Measurements from ENCODE around the gene LILRB3. TPM values are rescaled to one million over a fixed set of nuclear protein-coding genes. Genes with fewer than 3 reads are reported as not detected.

The LILRB3 gene
- total RNA-seq, 3 donors from 2014 or later, result 1.6 to 28.3 (median 11.5) TPM

- TF ChIP-seq CTCF (IDR thresholded peaks at IDR 0.05) (peak; percentile 57 to 71 (median 66)), POLR2AphosphoS5 (IDR thresholded peaks at IDR 0.05) (no peak)
- Histone ChIP-seq H3K27ac (no peak overlapping the region), H3K4me1 (no peaks in the 10 kb centered on the region), H3K4me3 (no peak overlapping the region), H3K27me3 (no peaks in the 10 kb centered on the region), H3K9me3 (no peaks in the 10 kb centered on the region), H3K36me3 (no peaks in the 10 kb centered on the region)
- DNase-seq (ENCODE audit: low spot score in 2 of 2), result peak; percentile 78 to 93
- intact Hi-C loops (cut with DNase I; ENCODE audit: low total_unique reads), result no loop called here
Measured at GRCh38 chr19:54168174-54168917, 54.5 kb downstream of the LILRB3 start.

Other genes starting within 250 kb of the LILRB3 start
- gene CACNG6, start 231.4 kb downstream of the LILRB3 start, total RNA-seq, result not detected
- not detected for gene VSTM1, start 159.1 kb downstream of the LILRB3 start, total RNA-seq
- gene TARM1, start 141.6 kb downstream of the LILRB3 start, total RNA-seq, result not detected
- gene OSCAR, start 122.2 kb downstream of the LILRB3 start, total RNA-seq, result 1 to 10 TPM in 2 of 3 donors, under 1 TPM in 1; 0.66 to 2.4 (median 2.2) TPM
- gene NDUFA3, start 120.2 kb downstream of the LILRB3 start, total RNA-seq, result 10 to 100 TPM; 17.3 to 20.6 (median 20.5) TPM
- gene TFPT, start 107.3 kb downstream of the LILRB3 start, total RNA-seq, result 10 to 100 TPM; 11.9 to 16.7 (median 16.2) TPM
- 10 to 100 TPM; 45.5 to 59.6 (median 52.5) TPM for gene PRPF31, start 107.3 kb downstream of the LILRB3 start, total RNA-seq
- gene CNOT3, start 85.2 kb downstream of the LILRB3 start, total RNA-seq, result 10 to 100 TPM; 14.6 to 23.4 (median 22.9) TPM
- gene LENG1, start 63.3 kb downstream of the LILRB3 start, total RNA-seq, result 1 to 10 TPM; 6.4 to 8.5 (median 8.0) TPM
- 10 to 100 TPM in 2 of 3 donors, under 1 TPM in 1; 0.48 to 41.6 (median 38.0) TPM for gene TMC4, start 49.8 kb downstream of the LILRB3 start, total RNA-seq
- gene MBOAT7, start 33.4 kb downstream of the LILRB3 start, total RNA-seq, result 10 to 100 TPM; 16.5 to 37.3 (median 24.6) TPM
- gene TSEN34, start 31.7 kb downstream of the LILRB3 start, total RNA-seq, result 10 to 100 TPM; 59.5 to 80.3 (median 74.4) TPM
- 1,000 to 10,000 TPM; 2,169 to 2,630 (median 2,424) TPM for gene RPS9, start 22.1 kb downstream of the LILRB3 start, total RNA-seq
- gene LILRA6, start 19.8 kb upstream of the LILRB3 start, total RNA-seq, result 1 to 10 TPM; 1.3 to 2.9 (median 1.8) TPM
- 10 to 100 TPM in 1 of 3 donors, 1 to 10 TPM in 2; 2.0 to 46.4 (median 4.8) TPM for gene LILRB5, start 34.3 kb upstream of the LILRB3 start, total RNA-seq
- 1 to 10 TPM in 2 of 3 donors, under 1 TPM in 1; 0.98 to 3.5 (median 1.8) TPM for gene LILRB2, start 58.1 kb upstream of the LILRB3 start, total RNA-seq
- gene LILRA5, start 90.2 kb upstream of the LILRB3 start, total RNA-seq, result 1 to 10 TPM in 2 of 3 donors, under 1 TPM in 1; 0.98 to 2.2 (median 1.4) TPM
- gene LILRA4, start 116.2 kb upstream of the LILRB3 start, total RNA-seq, result 1 to 10 TPM in 1 of 3 donors, not detected in 2; 4.5 TPM
- 10 to 100 TPM; 11.8 to 44.5 (median 23.1) TPM for gene LAIR1, start 141.9 kb upstream of the LILRB3 start, total RNA-seq
- gene TTYH1, start 192.5 kb upstream of the LILRB3 start, total RNA-seq, result 1 to 10 TPM in 2 of 3 donors, under 1 TPM in 1; 0.48 to 4.6 (median 4.0) TPM
- gene LENG8, start 226.2 kb upstream of the LILRB3 start, total RNA-seq, result 100 to 1,000 TPM in 2 of 3 donors, 10 to 100 TPM in 1; 82.9 to 204 (median 148) TPM
- gene LENG9, start 240.8 kb upstream of the LILRB3 start, total RNA-seq, result 1 to 10 TPM; 4.5 to 8.2 (median 4.8) TPM